Duodenal mucosa (tissue), 2 donors: Measurements from ENCODE around the gene GRAP.
"Not testable (repeated sequence)": the region's sequence is repeated elsewhere in the genome, so short reads cannot be mapped to it uniquely, and the experiment has no call there.

Source experiments
- H3K27ac ChIP-seq: one replicate; pipeline ENCODE4 v1.7.0; 2013; ENCODE audit warnings: low read depth, low read length
- H3K27me3 ChIP-seq, 2 donors: one replicate each; pipeline ENCODE4 v1.7.0; 2013; ENCODE audit warnings: low read length in 2 of 2, control low read depth in 1 of 2; ENCODE audit not compliant: insufficient read depth in 2 of 2, control insufficient read depth in 1 of 2
- H3K36me3 ChIP-seq, 2 donors: one replicate each; pipeline ENCODE4 v1.7.0; 2013; ENCODE audit warnings: low read length in 2 of 2, control low read depth in 1 of 2; ENCODE audit not compliant: insufficient read depth in 2 of 2, control insufficient read depth in 1 of 2
- H3K4me1 ChIP-seq, 2 donors: one replicate each; pipeline ENCODE4 v1.7.0; 2013; ENCODE audit warnings: low read length in 2 of 2, control low read depth in 1 of 2; ENCODE audit not compliant: insufficient read depth in 2 of 2, control insufficient read depth in 1 of 2
- H3K4me3 ChIP-seq, 2 donors: one replicate each; pipeline ENCODE4 v1.7.0; 2013; ENCODE audit warnings: low read length in 2 of 2, low read depth in 1 of 2
- H3K9ac ChIP-seq, 2 donors: one replicate each; pipeline ENCODE4 v1.7.0; 2013; ENCODE audit warnings: low read length in 2 of 2, low read depth in 1 of 2
- H3K9me3 ChIP-seq, 2 donors: one replicate each; pipeline ENCODE4 v1.7.0; 2013; ENCODE audit warnings: low read length in 2 of 2, control low read depth in 1 of 2; ENCODE audit not compliant: control insufficient read depth in 1 of 2

The GRAP gene

GRCh38 chr17:19064378-19064777 lies 17.6 kb upstream of the GRAP start:
- not testable (repeated sequence) for H3K27ac ChIP-seq, H3K4me1 ChIP-seq, H3K36me3 ChIP-seq, H3K4me3 ChIP-seq, H3K27me3 ChIP-seq, H3K9me3 ChIP-seq, H3K9ac ChIP-seq

GRCh38 chr17:19063326-19063956 lies 16.7 kb upstream of the GRAP start:
- not testable (repeated sequence) for H3K4me3 ChIP-seq, H3K4me1 ChIP-seq, H3K27ac ChIP-seq, H3K36me3 ChIP-seq, H3K27me3 ChIP-seq, H3K9me3 ChIP-seq, H3K9ac ChIP-seq

GRCh38 chr17:19062718-19063325 lies 16.1 kb upstream of the GRAP start:
- not testable (repeated sequence) for H3K27ac ChIP-seq, H3K27me3 ChIP-seq, H3K4me3 ChIP-seq, H3K36me3 ChIP-seq, H3K9ac ChIP-seq, H3K9me3 ChIP-seq, H3K4me1 ChIP-seq

GRCh38 chr17:19062009-19062717 lies 15.4 kb upstream of the GRAP start:
- H3K36me3 ChIP-seq, H3K9ac ChIP-seq, H3K4me3 ChIP-seq, H3K27me3 ChIP-seq, H3K4me1 ChIP-seq, H3K27ac ChIP-seq, H3K9me3 ChIP-seq: not testable (repeated sequence)

- not testable (repeated sequence) for H3K36me3 ChIP-seq, H3K27me3 ChIP-seq, H3K4me3 ChIP-seq, H3K9me3 ChIP-seq, H3K9ac ChIP-seq, H3K4me1 ChIP-seq, H3K27ac ChIP-seq
These were observed 8.7 kb upstream of the GRAP start for GRCh38 chr17:19055447-19055846.

- not testable (repeated sequence) for H3K9ac ChIP-seq, H3K27ac ChIP-seq, H3K4me3 ChIP-seq, H3K4me1 ChIP-seq, H3K27me3 ChIP-seq, H3K9me3 ChIP-seq, H3K36me3 ChIP-seq
These were observed 2.1 kb upstream of the GRAP start for GRCh38 chr17:19048826-19049225.

- H3K27me3 ChIP-seq, H3K9me3 ChIP-seq, H3K4me1 ChIP-seq, H3K4me3 ChIP-seq, H3K36me3 ChIP-seq, H3K27ac ChIP-seq, H3K9ac ChIP-seq: not testable (repeated sequence)
These were observed 753 bp upstream of the GRAP start for GRCh38 chr17:19047510-19047909.

GRCh38 chr17:19044643-19045042 lies 2.1 kb downstream of the GRAP start:
- H3K4me1 ChIP-seq, H3K27ac ChIP-seq, H3K4me3 ChIP-seq, H3K9ac ChIP-seq, H3K9me3 ChIP-seq, H3K36me3 ChIP-seq, H3K27me3 ChIP-seq: not testable (repeated sequence)

- H3K27me3 ChIP-seq, H3K9ac ChIP-seq, H3K36me3 ChIP-seq, H3K4me3 ChIP-seq, H3K27ac ChIP-seq, H3K4me1 ChIP-seq, H3K9me3 ChIP-seq: not testable (repeated sequence)
These were observed 3.7 kb downstream of the GRAP start for GRCh38 chr17:19043032-19043431.

GRCh38 chr17:19042369-19042768 lies 4.4 kb downstream of the GRAP start:
- not testable (repeated sequence) for H3K9me3 ChIP-seq, H3K9ac ChIP-seq, H3K27me3 ChIP-seq, H3K27ac ChIP-seq, H3K36me3 ChIP-seq, H3K4me1 ChIP-seq, H3K4me3 ChIP-seq
